Hepatocyte (in vitro differentiated cells): ENCODE measurements around the gene PLVAP. TPM values are rescaled to one million over a fixed set of nuclear protein-coding genes. Genes with fewer than 3 reads are reported as not detected.
A peak's percentile ranks its signal among the peaks of the same experiment; 100 is the strongest.

Experiments used
- DNase-seq: peaks from one replicate; pipeline ENCODE4 v3.0.0-alpha.2; 2016; ENCODE audit warnings: low spot score
- H2AFZ ChIP-seq: fragments of 200-600 bp; sonication (generic); 2 replicates; pipeline ENCODE4 v1.6.0; 2016; ENCODE audit warnings: antibody characterized with exemption, mild to moderate bottlenecking
- H3K27ac ChIP-seq: fragments of 200-600 bp; sonication (generic); 2 replicates; pipeline ENCODE4 v1.5.1; 2016; ENCODE audit warnings: mild to moderate bottlenecking
- H3K27me3 ChIP-seq: fragments of 200-600 bp; sonication (generic); 2 replicates; pipeline ENCODE4 v1.6.1; 2016
- H3K36me3 ChIP-seq: fragments of 200-600 bp; sonication (generic); replicated peaks from 2 replicates; pipeline ENCODE4 v1.5.1; 2016; ENCODE audit warnings: low read depth; ENCODE audit not compliant: insufficient read depth
- H3K4me1 ChIP-seq: fragments of 200-600 bp; sonication (generic); 2 replicates; pipeline ENCODE4 v1.5.1; 2016; ENCODE audit warnings: mild to moderate bottlenecking, moderate library complexity; ENCODE audit not compliant: insufficient read depth
- H3K4me2 ChIP-seq: fragments of 200-600 bp; sonication (generic); 2 replicates; pipeline ENCODE4 v1.6.0; 2016
- H3K4me3 ChIP-seq: fragments of 200-600 bp; sonication (generic); 2 replicates; pipeline ENCODE4 v1.5.1; 2016; ENCODE audit warnings: mild to moderate bottlenecking
- H3K79me2 ChIP-seq: fragments of 200-600 bp; sonication (generic); 2 replicates; pipeline ENCODE4 v1.6.0; 2017; ENCODE audit warnings: mild to moderate bottlenecking
- H3K9me2 ChIP-seq: fragments of 200-600 bp; sonication (generic); replicated peaks from 2 replicates; pipeline ENCODE4 v1.6.0; 2017; ENCODE audit warnings: mild to moderate bottlenecking; ENCODE audit not compliant: insufficient read depth
- H3K9me3 ChIP-seq: fragments of 200-600 bp; sonication (generic); 2 replicates; pipeline ENCODE4 v1.5.1; 2016; ENCODE audit warnings: low read depth, mild to moderate bottlenecking
- H4K20me1 ChIP-seq: fragments of 200-600 bp; sonication (generic); 2 replicates; pipeline ENCODE4 v1.6.0; 2016; ENCODE audit warnings: mild to moderate bottlenecking; ENCODE audit not compliant: insufficient read depth, poor library complexity, severe bottlenecking
- CTCF ChIP-seq: fragments of 200-600 bp; sonication (generic); IDR thresholded peaks from 2 replicates; pipeline ENCODE4 v1.5.1; 2016; ENCODE audit warnings: antibody characterized with exemption, mild to moderate bottlenecking; ENCODE audit not compliant: poor library complexity
- EZH2 ChIP-seq: fragments of 200-600 bp; sonication (generic); IDR thresholded peaks from 2 replicates; pipeline ENCODE4 v1.6.1; 2016; ENCODE audit warnings: antibody characterized with exemption, mild to moderate bottlenecking, borderline replicate concordance
- EZH2phosphoT487 ChIP-seq: fragments of 200-600 bp; sonication (generic); IDR thresholded peaks from one replicate; pipeline ENCODE4 v1.6.1; 2018; ENCODE audit warnings: antibody characterized with exemption, mild to moderate bottlenecking, low read depth, moderate library complexity; ENCODE audit not compliant: unreplicated experiment, severe bottlenecking
- WGBS: methylation state at CpG from one replicate; pipeline ENCODE4 v1.1.6; 2016; ENCODE audit warnings: low lambda C conversion rate; ENCODE audit errors: missing lambda C conversion rate; 5-methylcytosine and 5-hydroxymethylcytosine counted together
- polyA plus RNA-seq: library from polyadenylated mRNA; unstranded; fragments of >200 nt; fragmentation: Nextera tagmentation; extraction: Ambion mirVana; gene quantifications from 2 replicates; pipeline ENCODE4 v1.2.1, GENCODE V29; 2016
- total RNA-seq: library from RNA; depleted of rRNA; stranded (reverse); fragments of >200 nt; gene quantifications from 2 replicates; pipeline ENCODE4 v1.2.3, GENCODE V29; 2014

Gene PLVAP
- total and polyA plus RNA-seq, 2 experiments from 2014 or later, result 1.4 to 5.3 TPM

DNA sequence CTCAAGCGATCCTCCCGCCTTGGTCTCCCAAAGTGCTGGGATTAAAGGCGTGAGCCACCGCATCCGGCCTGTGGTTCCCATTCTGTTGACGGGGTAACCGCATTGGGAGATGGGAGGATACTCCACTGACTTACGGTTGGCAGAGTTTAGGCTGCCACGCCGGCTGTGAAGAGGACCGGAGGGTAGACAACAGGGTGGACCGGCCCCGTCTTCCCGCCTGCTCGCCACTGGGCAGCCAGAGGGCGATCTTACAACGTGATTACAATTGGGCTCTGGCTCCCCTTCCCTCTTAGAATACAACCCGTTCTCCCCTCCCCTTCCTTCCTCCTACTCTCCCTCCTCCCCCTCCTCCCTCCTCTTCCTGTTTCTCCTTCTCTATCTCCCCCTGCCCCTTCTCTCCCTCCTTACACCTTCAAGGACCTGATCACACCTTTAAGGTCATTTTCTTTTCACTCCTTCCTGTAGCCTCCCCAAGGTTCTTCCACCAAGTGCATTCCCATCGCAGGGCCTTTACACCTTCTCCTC lies 17.8 kb upstream of the PLVAP start:
- Histone ChIP-seq H3K4me1 (peaks cover 5% of the 10 kb centered on the region), H2AFZ (no peak overlapping the region), H3K27me3 (peaks cover 4% of the 10 kb centered on the region), H3K4me2 (no peak overlapping the region), H3K27ac (no peak overlapping the region), H4K20me1 (no peaks in the 10 kb centered on the region), H3K36me3 (no peaks in the 10 kb centered on the region), H3K9me2 (no peaks in the 10 kb centered on the region), H3K4me3 (no peak overlapping the region), H3K9me3 (no peaks in the 10 kb centered on the region), H3K79me2 (no peaks in the 10 kb centered on the region)
- whole genome bisulfite sequencing, result 44% methylated on average over 15 of the region's 19 CpGs
- TF ChIP-seq CTCF (peak; percentile 50), EZH2phosphoT487 (no peak)
- DNase-seq, result no peak

DNA sequence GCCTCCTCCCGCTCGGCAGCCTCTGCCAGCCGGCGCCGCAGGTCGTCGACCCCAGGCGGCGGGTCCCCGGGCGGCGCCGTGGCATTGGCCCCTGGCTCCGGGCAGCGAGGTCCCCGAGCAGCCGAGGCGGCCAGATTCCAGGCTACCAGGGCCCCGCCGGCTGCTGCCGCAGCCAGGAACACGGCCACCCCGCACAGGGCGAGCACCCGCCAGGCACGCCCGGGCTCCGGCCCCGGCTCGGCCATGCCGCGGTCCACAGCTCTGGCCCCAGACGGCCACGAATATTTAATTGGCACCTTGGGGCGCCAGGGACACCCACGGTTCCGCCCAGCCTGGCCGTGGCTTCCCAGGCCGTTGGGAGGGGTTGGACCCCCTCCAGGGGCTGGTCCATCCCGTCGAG lies 16.8 kb upstream of the PLVAP start, which contains the start of gene CCDC194:
Gene CCDC194 (minus strand): TSS at position 283 of the 400 bp plus-strand sequence. CDS start 38 bp downstream, at position 245.
- no peak within 1 kb of the TSS for H3K27ac ChIP-seq
- TF ChIP-seq EZH2phosphoT487 (no peak), EZH2 (no peak), CTCF (no peak)
- no peaks in the 10 kb centered on the region for H3K9me3 ChIP-seq
- H3K36me3 ChIP-seq, result no peaks in the 10 kb centered on the region
- H3K4me1 ChIP-seq, result peaks cover 5% of the 10 kb centered on the region
- no peaks in the 10 kb centered on the region for H3K9me2 ChIP-seq
- no peak within 1 kb of the TSS for H2AFZ ChIP-seq
- H3K79me2 ChIP-seq, result no peaks in the 10 kb centered on the region
- H4K20me1 ChIP-seq, result no peaks in the 10 kb centered on the region
- H3K4me3 ChIP-seq, result no peak within 1 kb of the TSS
- H3K4me2 ChIP-seq, result no peak within 1 kb of the TSS
- peaks cover 9% of the 10 kb centered on the region for H3K27me3 ChIP-seq
- WGBS, result 94% methylated on average over 36 of the region's 41 CpGs
- no peak for DNase-seq

- Histone ChIP-seq H4K20me1 (no peaks in the 10 kb centered on the region), H3K79me2 (no peaks in the 10 kb centered on the region), H3K4me3 (no peak overlapping the region), H3K4me2 (no peak overlapping the region), H3K4me1 (peaks cover 5% of the 10 kb centered on the region), H3K9me3 (no peaks in the 10 kb centered on the region), H2AFZ (no peak overlapping the region), H3K27me3 (peaks cover 9% of the 10 kb centered on the region), H3K36me3 (no peaks in the 10 kb centered on the region), H3K27ac (no peak overlapping the region), H3K9me2 (no peaks in the 10 kb centered on the region)
- TF ChIP-seq EZH2 (no peak), CTCF (no peak), EZH2phosphoT487 (no peak)
- no peak for DNase-seq
- WGBS, result 64% methylated on average over 2 of the region's 2 CpGs
Measured at GRCh38 chr19:17393002-17393401, 15.9 kb upstream of the PLVAP start.
